Gastroesophageal sphincter (tissue), 4 donors: ENCODE results near the gene SLC39A2. TPM values are rescaled to one million over a fixed set of nuclear protein-coding genes. Genes with fewer than 3 reads are reported as not detected.

Experiments
- ATAC-seq: fragments of 150-250 bp; one replicate; pipeline ENCODE4 v1.9.1; 2016; ENCODE audit warnings: mild to moderate bottlenecking, moderate library complexity
- H3K27ac ChIP-seq, 4 donors: fragments of 200-600 bp; sonication (generic) in 3 of 4; 1 replicate in 3 of 4; 2 replicates in 1 of 4; pipeline ENCODE4 v1.5.1; 2016 to 2019
- H3K27me3 ChIP-seq: fragments of 200-600 bp; sonication (generic); one replicate; pipeline ENCODE4 v1.5.1; 2019
- H3K36me3 ChIP-seq, 2 donors: fragments of 200-600 bp; sonication (generic); one replicate each; pipeline ENCODE4 v1.5.1; 2019; ENCODE audit warnings: control low read depth in 1 of 2
- H3K4me1 ChIP-seq, 3 donors: fragments of 200-600 bp; sonication (generic); 1 replicate in 2 of 3; 2 replicates in 1 of 3; pipeline ENCODE4 v1.5.1; 2016 to 2019; ENCODE audit warnings: control low read depth in 2 of 3
- H3K4me3 ChIP-seq, 2 donors: fragments of 200-600 bp; sonication (generic); one replicate each; pipeline ENCODE4 v1.5.1; 2019; ENCODE audit warnings: mild to moderate bottlenecking in 1 of 2, moderate library complexity in 1 of 2
- H3K9me3 ChIP-seq, 3 donors: fragments of 200-600 bp; sonication (generic); one replicate each; pipeline ENCODE4 v1.5.1; 2017 to 2019; ENCODE audit warnings: control low read depth in 2 of 3
- EP300 ChIP-seq: sonication (generic); formaldehyde crosslinking; IDR thresholded peaks from one replicate; pipeline ENCODE4 v1.6.1; 2017; ENCODE audit warnings: antibody characterized with exemption, mild to moderate bottlenecking
- POLR2A ChIP-seq, 2 donors: fragments of 450-650 bp; IDR thresholded peaks; one replicate each; pipeline ENCODE4 v1.6.1; 2017; ENCODE audit warnings: antibody characterized with exemption in 2 of 2, mild to moderate bottlenecking in 2 of 2, moderate library complexity in 1 of 2
- POLR2AphosphoS5 ChIP-seq: sonication (generic); formaldehyde crosslinking; IDR thresholded peaks from one replicate; pipeline ENCODE4 v1.6.1; 2017; ENCODE audit warnings: antibody characterized with exemption
- WGBS, 2 donors: methylation state at CpG; one replicate each; pipeline ENCODE4 v1.1.5; 2018; ENCODE audit warnings: low coverage in 1 of 2; 5-methylcytosine and 5-hydroxymethylcytosine counted together
- total RNA-seq, 4 donors: library from RNA; depleted of rRNA; stranded (reverse); fragments of >200 nt; gene quantifications; one replicate each; pipeline ENCODE4 v1.1.0, GENCODE V29; 2016
- TF ChIP-seq, protein P1 (sequence below), 4 experiments: fragments of 200-600 bp in 2 of 4; fragments of 450-650 bp in 2 of 4; sonication (generic) in 1 of 4; IDR thresholded peaks; one replicate each; pipeline ENCODE4 v1.5.1; 2017 to 2019; ENCODE audit warnings: antibody characterized with exemption in 4 of 4, mild to moderate bottlenecking in 2 of 4, moderate library complexity in 2 of 4

SLC39A2 gene
- total RNA-seq, 4 donors from 2014 or later: 0.59 TPM; not detected in 3

DNA sequence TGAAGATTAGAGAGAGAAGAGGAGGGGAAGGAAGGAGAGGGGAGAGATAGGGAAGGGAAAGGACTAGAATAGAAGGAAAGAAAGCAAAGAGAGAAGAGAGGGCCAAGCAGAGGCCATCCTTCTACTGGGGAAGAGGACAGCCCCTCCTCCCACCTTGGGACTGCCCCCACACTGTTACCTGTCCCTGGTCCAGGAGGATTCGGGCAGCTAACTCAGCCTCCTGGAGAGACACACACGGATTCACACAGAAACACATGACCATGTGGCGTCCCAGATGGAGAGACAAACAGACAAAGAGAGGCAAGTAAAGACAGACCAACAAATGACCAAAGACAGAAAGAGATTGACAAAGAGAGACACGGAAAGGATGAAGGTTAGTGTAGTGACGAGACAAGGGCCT, 23.6 kb downstream of the SLC39A2 start:
- WGBS, 2 donors: 54 to 83% methylated on average over 3 to 5 of the region's 5 CpGs
- TF ChIP-seq POLR2AphosphoS5 (no peak), EP300 (no peak), POLR2A (IDR thresholded peaks at IDR 0.05) (no peak)
- TF ChIP-seq, protein P1, sequence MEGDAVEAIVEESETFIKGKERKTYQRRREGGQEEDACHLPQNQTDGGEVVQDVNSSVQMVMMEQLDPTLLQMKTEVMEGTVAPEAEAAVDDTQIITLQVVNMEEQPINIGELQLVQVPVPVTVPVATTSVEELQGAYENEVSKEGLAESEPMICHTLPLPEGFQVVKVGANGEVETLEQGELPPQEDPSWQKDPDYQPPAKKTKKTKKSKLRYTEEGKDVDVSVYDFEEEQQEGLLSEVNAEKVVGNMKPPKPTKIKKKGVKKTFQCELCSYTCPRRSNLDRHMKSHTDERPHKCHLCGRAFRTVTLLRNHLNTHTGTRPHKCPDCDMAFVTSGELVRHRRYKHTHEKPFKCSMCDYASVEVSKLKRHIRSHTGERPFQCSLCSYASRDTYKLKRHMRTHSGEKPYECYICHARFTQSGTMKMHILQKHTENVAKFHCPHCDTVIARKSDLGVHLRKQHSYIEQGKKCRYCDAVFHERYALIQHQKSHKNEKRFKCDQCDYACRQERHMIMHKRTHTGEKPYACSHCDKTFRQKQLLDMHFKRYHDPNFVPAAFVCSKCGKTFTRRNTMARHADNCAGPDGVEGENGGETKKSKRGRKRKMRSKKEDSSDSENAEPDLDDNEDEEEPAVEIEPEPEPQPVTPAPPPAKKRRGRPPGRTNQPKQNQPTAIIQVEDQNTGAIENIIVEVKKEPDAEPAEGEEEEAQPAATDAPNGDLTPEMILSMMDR (IDR thresholded peaks at IDR 0.05): no peak
- no peak for ATAC-seq
- no peaks in the 10 kb centered on the region for H3K27me3 ChIP-seq
- H3K4me3 ChIP-seq: peak overlapping the region in 1 of 2 donors; percentile 74
- no peaks in the 10 kb centered on the region for H3K9me3 ChIP-seq
- peaks cover 0 to 82% (median 17%) of the 10 kb centered on the region in 3 donors for H3K4me1 ChIP-seq
- peaks cover 0 to 48% of the 10 kb centered on the region in 2 donors for H3K36me3 ChIP-seq
- peak overlapping the region in 3 of 4 donors; percentile 91 to 95 (median 94) for H3K27ac ChIP-seq

DNA sequence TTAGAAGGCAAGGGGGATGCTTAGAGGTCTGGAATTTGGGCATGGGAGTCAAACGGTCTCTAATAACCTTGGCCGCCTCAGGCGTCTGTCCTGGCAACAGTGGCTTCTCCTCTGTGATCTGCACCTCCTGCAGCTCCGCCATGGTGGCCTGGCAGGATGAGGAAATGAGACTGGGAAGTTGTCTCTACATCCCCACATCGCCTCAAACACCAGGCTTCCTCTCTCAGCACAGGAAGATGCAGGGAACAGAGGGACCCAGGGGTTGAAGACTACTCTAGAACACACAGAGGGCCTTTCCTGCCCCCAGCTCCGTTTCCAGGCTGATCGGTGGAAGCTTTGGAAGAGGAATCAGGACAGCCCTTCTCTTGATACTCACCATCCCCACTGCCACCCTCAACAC, 24.1 kb downstream of the SLC39A2 start:
- WGBS, 2 donors: 33 to 43% methylated on average over 1 to 5 of the region's 7 CpGs
- no peaks in the 10 kb centered on the region for H3K9me3 ChIP-seq
- H3K4me3 ChIP-seq: peak overlapping the region; percentile 74 to 77
- no peaks in the 10 kb centered on the region for H3K27me3 ChIP-seq
- no peak for ATAC-seq
- no peak for TF ChIP-seq POLR2AphosphoS5
- no peak for TF ChIP-seq EP300
- TF ChIP-seq, protein P1 (IDR thresholded peaks at IDR 0.05): no peak
- TF ChIP-seq POLR2A (IDR thresholded peaks at IDR 0.05): no peak
- H3K4me1 ChIP-seq: peaks cover 0 to 79% (median 17%) of the 10 kb centered on the region in 3 donors
- peak overlapping the region; percentile 78 to 95 (median 92) for H3K27ac ChIP-seq
- peaks cover 0 to 43% of the 10 kb centered on the region in 2 donors for H3K36me3 ChIP-seq

- H3K27ac ChIP-seq: peak overlapping the region; percentile 78 to 95 (median 92)
- H3K9me3 ChIP-seq: no peaks in the 10 kb centered on the region
- H3K36me3 ChIP-seq: peaks cover 0 to 35% of the 10 kb centered on the region in 2 donors
- H3K4me1 ChIP-seq: peaks cover 0 to 73% (median 17%) of the 10 kb centered on the region in 3 donors
- TF ChIP-seq EP300 (no peak), POLR2A (IDR thresholded peaks at IDR 0.05) (no peak), POLR2AphosphoS5 (no peak)
- TF ChIP-seq, protein P1 (IDR thresholded peaks at IDR 0.05): no peak
- ATAC-seq: no peak
- H3K27me3 ChIP-seq: no peaks in the 10 kb centered on the region
- H3K4me3 ChIP-seq: peak overlapping the region; percentile 74 to 77
- WGBS, 2 donors: 11 to 100% methylated on average over 1 to 9 of the region's 17 CpGs
These were observed 24.9 kb downstream of the SLC39A2 start for GRCh38 chr14:21023817-21024584.

DNA sequence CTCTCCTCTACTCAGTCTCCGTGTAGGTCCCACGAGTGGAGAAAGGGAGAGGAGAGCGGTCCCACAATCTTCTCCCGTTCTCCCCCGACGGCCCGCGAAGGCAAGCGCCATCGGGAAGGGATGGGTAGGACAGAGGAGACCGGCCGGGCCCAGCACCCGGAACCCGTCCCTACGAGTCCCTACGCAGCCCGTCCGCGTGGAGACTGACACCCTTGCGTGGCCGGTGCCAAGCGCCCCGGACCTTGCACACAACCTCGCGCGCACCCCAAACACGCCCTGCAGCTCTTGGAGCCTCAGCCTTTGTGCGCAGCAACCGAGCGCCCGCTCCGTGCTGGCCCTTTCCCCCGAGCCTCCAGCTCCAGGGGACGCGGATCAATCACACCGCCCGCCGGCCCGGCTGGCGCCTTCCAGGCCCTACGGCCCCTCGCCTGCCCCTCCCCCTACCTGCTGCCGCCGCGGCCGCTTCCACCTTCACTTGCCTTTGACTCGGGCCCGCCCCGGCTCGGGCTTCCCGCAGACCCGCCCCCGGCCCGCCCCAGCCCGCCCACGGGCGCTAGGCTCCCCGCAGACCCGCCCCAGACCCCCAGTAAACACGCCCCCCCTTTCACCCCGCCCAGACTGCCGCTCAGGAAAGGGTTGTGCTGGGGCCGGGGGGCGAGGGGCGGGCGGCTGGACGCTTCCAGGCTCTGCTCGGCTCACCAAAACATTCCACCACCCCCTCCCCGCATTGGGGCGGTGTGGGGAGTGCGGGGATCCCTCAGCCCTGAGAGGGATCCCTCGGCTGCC, 25.7 kb downstream of the SLC39A2 start, which contains the start of gene NDRG2:
Gene NDRG2 (minus strand): TSS at position 477 of the 786 bp plus-strand sequence. CDS start 1,746 bp downstream, outside the sequence.
- Histone ChIP-seq H3K36me3 (peaks cover 0 to 27% of the 10 kb centered on the region in 2 donors), H3K9me3 (no peaks in the 10 kb centered on the region), H3K27ac (peak within 1 kb of the TSS; percentile 78 to 95 (median 92)), H3K4me1 (peaks cover 0 to 65% (median 17%) of the 10 kb centered on the region in 3 donors), H3K27me3 (no peaks in the 10 kb centered on the region), H3K4me3 (peak within 1 kb of the TSS; percentile 74 to 77)
- TF ChIP-seq, protein P1 (IDR thresholded peaks at IDR 0.05): no peak
- TF ChIP-seq POLR2AphosphoS5: peak; percentile 37
- peak; percentile 21 to 32 for TF ChIP-seq POLR2A (IDR thresholded peaks at IDR 0.05)
- TF ChIP-seq EP300: no peak
- peak; percentile 87 for ATAC-seq
- 0% methylated on average over 7 of the region's 72 CpGs; no CpG with 5 or more reads in 1 of the 2 donors for WGBS, 2 donors
